Hematopoietic multipotent progenitor cell treated with erythropoietin and hydrocortisone succinate and interleukin-3 and kit ligand, for 17 days (in vitro differentiated cells): ENCODE measurements around the gene PHF21A.
"Not testable (repeated sequence)": the region's sequence is repeated elsewhere in the genome, so short reads cannot be mapped to it uniquely, and the experiment has no call there.

Source experiments
- DNase-seq: peaks from one replicate; pipeline ENCODE4 v3.0.0-alpha.2; 2015; ENCODE audit warnings: low spot score

PHF21A gene

GRCh38 chr11:45902452-45903380 is 218.5 kb downstream of the PHF21A start:
- no peak for DNase-seq

DNA sequence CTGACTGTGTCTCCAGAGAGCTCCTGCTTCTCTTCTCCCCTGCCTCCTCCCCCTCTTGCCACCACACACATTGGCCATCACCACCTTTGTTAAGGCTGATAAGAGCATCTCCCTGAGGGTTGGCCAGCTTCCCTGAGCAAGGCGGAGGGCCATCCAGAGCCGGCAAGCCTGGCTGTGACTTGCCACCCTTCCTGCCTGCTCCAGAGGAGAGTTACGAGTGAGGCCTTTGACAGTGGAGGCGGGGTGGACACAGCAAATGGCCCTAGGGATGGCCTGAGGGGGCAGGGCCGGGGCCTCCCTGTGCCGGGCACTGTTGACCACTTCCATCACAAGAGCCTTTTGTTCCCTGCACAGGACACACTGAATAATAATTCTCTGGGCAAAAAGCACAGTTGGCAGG is 219.6 kb downstream of the PHF21A start:
- DNase-seq = no peak

DNA sequence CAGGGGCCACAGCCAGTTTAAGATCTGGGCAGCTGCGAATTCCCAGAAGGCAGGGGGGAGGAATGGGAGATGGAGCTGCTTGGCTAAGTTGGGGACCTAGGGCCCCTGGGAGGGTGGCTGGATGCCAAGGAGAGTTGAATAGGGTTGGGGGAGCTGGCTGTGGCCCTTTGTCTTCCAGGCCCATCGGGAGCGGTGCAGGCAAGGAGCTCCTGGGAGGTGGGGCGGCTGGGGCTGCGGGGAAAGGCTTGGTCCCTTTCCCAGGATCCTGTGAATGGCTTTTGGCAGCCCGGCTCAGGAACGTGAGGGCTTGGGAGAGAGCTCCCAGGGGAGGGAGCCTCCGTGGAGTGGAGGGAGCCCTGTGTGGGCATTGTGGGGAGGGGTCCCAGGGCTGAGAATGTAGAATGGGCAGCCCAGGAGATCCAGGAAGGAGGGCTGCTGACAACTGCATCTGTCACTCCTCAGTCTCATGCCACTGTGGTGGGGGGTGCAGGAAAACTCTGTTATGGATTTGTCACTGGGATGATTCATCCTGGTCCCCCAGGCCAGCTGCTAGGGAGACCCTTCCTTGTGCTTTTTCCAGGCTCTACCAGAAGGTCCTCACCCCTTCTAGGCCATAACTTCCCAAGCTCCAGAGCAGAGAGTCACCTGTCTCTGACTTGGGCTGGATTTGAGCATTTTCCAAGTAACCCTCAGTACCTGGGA is 220.2 kb downstream of the PHF21A start:
- DNase-seq = no peak

DNA sequence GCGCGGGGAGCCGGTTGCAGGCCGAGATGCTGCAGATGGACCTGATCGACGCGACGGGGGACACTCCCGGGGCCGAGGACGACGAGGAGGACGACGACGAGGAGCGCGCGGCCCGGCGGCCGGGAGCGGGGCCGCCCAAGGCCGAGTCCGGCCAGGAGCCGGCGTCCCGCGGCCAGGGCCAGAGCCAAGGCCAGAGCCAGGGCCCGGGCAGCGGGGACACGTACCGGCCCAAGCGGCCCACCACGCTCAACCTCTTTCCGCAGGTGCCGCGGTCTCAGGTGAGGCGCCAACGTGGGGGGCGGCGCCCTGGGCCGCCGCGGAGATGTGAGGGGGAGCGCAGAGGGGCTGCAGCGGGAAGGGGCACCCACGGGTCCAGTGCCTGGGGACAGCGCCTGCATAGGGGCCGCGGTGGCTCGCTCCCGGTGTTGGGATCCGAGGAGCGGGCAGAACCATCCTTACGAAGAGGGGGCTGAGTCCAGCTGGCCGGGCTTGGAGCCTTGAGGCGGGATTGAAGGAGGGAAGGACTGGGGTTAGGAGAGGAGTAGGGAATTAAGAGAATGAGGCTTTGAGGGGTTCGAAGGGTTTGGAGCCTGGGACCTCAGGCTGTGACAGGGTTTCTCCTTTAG is 221.0 kb downstream of the PHF21A start:
- not testable (repeated sequence) for DNase-seq

DNA sequence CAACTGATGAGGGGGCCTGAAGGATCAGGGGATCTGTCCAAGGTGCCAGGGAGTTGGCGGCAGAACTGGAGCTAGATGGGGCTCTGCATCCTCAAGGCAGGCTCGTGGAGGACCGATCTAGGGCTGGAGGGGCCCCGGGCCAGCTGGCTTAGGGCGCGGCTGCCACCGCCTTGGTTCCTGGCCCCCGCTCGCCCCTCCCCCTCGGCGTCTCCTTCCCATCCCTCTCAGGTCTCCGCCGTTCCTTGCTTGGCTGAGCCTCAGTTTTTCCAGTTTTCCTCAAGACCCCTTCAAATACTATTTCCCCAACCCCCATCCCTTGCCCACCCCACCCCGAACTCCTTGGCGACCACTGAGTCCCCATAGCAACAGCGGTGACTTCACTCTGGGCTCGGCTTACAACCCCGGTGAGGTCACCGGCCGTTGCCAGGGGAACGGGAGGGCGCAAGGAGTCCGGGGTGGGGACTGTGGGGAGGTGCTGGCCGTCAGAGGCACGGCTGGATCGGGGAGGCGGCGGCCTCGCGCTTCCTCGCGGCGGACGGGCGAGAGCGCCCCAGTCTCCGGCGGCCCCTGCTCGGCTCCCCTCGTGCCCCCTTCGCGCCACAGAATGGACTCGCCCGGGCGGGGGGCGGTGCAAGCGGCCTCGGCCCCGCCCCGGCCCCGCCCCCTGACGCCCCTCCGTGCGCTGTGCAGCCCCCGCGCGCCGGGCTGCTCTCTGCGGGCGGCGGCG is 221.6 kb downstream of the PHF21A start:
- DNase-seq = no peak

GRCh38 chr11:45899086-45899447 is 222.2 kb downstream of the PHF21A start:
- DNase-seq = no peak

DNA sequence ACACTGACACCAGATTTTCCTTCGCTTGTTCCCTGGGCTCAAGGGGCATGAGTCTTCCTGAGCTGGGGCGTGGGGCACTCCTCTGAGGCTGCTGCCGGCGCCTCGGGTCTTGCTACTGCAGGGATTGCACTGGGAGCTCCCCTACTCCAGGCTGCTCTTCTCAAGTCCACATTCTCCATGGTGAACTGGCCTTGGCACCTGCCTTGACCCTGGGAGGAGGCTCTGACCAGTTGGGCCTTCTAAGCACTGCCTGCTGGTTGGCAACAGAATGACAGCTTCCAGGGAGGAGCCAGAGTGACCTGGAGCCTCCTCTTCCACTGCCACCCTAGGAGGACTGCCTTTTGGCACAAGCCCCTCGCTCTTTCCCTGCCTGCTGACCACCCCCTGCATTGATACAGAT is 223.7 kb downstream of the PHF21A start:
- no peak for DNase-seq

- no peak for DNase-seq
Measured at GRCh38 chr11:45896422-45896984, 224.8 kb downstream of the PHF21A start.

GRCh38 chr11:45895553-45896259 is 225.5 kb downstream of the PHF21A start:
- no peak for DNase-seq

DNA sequence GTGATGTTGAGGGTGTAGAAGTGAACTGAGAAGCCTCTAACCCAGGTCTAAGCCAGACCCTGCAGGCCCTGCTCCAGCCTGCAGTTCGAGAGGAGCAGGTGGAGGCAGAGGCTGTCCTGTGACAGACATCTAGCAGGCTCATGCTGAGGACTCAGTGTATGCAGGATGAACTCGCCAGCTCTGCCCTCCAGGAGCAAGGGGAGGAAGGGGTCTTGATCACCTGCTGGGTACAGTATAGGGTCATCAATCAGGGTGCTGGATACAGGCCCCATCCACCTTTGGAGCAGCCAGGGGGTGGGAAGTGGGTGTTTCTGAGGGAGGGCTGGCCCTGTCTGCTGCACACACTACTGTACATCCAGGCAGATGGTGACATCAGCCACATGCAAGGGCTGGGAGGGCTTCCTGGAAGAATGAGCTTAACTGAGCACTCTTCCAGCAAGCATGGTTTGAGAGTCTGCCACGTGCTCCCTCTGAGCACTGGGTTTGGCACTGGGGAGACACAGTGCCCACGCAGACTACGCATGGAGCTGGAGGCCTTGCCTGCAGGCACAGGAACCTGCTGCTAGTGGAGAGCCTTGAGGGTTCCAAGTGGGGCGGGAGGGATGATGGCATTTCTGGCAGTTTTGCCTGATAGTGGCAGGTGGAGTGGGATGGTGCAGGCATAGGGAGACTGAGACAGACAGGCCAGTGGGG is 226.6 kb downstream of the PHF21A start:
- DNase-seq = no peak

DNA sequence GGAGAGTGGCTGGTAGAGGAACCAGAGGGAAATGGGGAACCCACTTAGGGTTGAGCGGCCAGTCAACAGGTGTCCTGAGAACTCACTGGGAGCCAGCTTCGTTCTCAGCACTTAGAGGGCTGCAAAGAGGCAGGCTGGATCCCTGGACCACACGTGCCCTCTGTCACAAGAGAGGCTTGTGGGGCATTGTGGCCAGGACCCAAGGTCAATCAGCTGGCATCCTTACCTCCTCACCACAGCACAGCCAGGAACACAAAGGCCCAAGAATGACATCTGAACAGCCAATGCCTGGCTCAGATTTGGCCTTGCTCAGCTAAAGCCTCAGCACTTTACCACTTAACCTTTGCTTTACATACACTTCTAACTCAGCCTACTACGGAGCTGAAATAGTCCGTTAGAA is 228.4 kb downstream of the PHF21A start:
- no peak for DNase-seq

- no peak for DNase-seq
Measured at GRCh38 chr11:45890886-45891550, 230.2 kb downstream of the PHF21A start.

- no peak for DNase-seq
Measured at GRCh38 chr11:45889966-45890365, 231.3 kb downstream of the PHF21A start.

- DNase-seq = no peak
Measured at GRCh38 chr11:45889555-45889954, 231.7 kb downstream of the PHF21A start.

DNA sequence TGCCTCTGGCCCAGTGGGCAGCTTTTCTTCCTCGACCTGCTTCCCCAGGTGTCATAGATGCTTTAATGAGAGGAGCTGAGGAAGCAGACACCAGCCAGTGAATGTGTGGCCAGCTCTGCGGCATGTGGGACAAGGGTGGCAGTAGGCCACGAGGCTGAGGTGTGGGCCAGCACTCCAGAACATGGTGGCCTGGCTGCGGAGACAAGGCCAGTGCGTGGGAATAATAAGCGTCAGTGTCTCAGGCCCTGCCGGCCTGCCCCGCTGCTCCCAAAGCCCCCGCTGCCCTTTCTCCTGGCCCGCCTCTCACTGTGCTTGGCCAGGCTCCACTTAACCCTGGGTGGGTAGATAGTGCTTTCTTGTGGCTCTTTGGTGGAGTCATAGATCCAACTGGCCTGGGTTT is 233.7 kb downstream of the PHF21A start:
- no peak for DNase-seq

- DNase-seq = no peak
Measured at GRCh38 chr11:45886816-45887520, 234.3 kb downstream of the PHF21A start.

DNA sequence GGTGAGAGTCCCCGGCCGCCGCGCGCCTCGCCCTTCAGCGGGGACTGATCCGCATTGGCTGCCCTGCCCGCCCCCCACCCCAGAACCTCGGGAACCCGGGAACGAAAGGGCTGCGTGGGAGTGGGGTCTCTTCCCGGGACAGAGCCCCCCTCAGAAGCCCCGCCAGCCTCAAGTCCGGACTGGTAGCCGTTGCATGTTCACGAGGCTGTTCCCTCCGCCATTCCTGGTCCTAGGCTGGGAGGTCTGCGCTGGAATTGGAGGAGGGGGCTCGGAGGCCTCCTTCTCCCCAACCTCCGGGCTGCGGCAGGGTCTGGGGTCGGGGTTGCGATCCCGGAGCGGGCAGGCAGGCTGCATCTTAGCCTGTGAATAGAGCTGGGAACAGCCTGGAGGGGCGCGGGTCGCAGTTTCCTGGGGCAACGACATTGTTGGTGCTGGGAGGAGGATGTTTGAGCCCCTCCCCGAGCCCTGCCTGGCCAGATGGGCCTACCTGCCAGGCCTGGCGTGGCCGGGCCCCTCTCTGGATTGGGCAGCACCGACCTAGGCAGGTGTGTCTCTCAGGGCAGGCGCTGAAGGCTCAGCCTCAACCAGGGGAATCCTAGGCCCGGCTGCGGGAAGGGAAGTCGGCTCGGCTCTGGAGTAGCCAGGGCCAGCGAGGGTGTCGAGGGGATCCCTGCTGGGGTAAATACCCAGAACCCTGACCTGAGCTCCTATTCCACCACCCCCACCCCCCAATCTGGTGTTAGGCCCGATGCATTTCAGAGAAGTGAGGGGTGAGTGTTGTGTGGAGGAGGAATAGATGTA is 235.1 kb downstream of the PHF21A start:
- DNase-seq = no peak

DNA sequence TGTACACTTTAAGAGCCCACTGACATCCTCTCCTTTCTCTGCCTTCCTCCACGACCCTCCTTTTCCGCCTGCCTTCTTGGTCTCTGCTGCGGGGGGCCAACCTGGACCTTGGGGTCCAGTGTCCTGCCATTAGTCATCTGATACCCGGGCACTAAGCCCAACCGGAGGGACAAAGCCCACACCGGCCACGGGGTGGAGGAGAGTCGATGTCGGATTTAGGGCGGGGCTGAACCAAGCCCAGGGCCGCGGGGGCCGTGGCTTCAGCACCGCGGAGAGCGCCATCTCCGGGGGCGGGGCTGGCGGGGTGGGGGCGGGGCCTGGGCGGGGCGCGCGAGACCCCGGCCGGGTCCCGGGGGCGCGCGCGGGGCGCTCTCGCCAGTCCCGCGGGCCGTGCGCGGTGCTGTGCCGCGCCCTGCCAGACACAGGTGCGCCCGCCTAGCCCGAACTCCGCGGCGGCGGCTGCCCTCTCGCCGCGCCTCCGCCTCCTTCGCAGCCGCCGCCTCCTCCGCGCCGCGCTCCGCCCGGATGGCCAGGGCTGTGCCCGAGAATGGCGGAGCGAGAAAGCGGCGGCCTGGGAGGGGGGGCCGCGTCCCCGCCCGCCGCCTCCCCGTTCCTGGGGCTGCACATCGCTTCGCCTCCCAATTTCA is 235.9 kb downstream of the PHF21A start, which contains the start of gene MAPK8IP1:
Gene MAPK8IP1 (plus strand): TSS at position 378 of the 647 bp plus-strand sequence. CDS start 170 bp downstream, at position 548.
- peak; percentile 33 for DNase-seq
